Measurements from ENCODE around the gene PPP4R4. TPM values are rescaled to one million over a fixed set of nuclear protein-coding genes. Genes with fewer than 3 reads are reported as not detected.

PPP4R4 gene
- total and polyA plus RNA-seq, 10 donors = 0.05 to 0.94 (median 0.13) TPM; not detected in 3

- H3K27me3 ChIP-seq (replicated peaks in 1 of 7) = peaks cover 0 to 72% (median 50%) of the 10 kb centered on the region in 7 donors
- peaks cover 9 to 38% (median 28%) of the 10 kb centered on the region in 6 donors for H3K4me1 ChIP-seq
- no peak for DNase-seq
- TF ChIP-seq POLR2AphosphoS5 (IDR thresholded peaks at IDR 0.05) (no peak), CTCF (IDR thresholded peaks at IDR 0.05 in 8 of 11, conservative IDR thresholded peaks at IDR 0.05 in 3 of 11) (no peak), POLR2A (IDR thresholded peaks at IDR 0.05) (no peak)
- intact Hi-C loops (cut with DNase I; ENCODE audit: low total_unique reads) = loop anchor here (5.0 kb wide), 1 partner anchor 141 kb away; no protein-coding TSS in a partner anchor
- H3K27ac ChIP-seq = no peak overlapping the region
- H3K9me3 ChIP-seq = no peaks in the 10 kb centered on the region
- H3K36me3 ChIP-seq = no peaks in the 10 kb centered on the region
- WGBS, 5 donors = 71 to 96% (median 87%) methylated on average over 1 of the region's 1 CpG
- no peak overlapping the region for H3K4me3 ChIP-seq
Observed at GRCh38 chr14:94177806-94178205, 3.7 kb downstream of the PPP4R4 start.

DNA sequence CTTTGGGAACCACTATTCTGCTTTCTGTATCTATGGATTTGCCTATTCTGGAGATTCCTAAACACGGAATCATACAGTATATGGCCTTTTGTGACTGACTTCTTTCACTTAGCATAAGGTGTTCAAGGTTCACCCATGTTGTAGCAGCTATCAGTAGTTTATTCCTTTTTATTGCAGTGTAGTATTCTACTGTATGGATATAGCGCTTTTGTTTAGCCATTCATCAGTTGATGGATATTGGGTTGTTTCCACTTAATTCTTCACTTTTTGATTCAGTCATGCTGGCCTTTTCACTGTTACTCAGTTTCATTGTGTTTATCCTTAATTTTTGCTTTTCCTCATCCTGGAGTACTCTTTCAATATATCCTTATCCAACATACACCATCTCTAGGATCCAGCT is 5.1 kb downstream of the PPP4R4 start:
- intact Hi-C loops (cut with DNase I; ENCODE audit: low total_unique reads) = loop anchor here (5.0 kb wide), 1 partner anchor 142 kb away; no protein-coding TSS in a partner anchor
- 86 to 92% (median 89%) methylated on average over 2 of the region's 2 CpGs for WGBS, 5 donors
- Histone ChIP-seq H3K27ac (no peak overlapping the region), H3K36me3 (no peaks in the 10 kb centered on the region), H3K4me1 (peaks cover 9 to 29% (median 22%) of the 10 kb centered on the region in 6 donors), H3K4me3 (no peak overlapping the region), H3K27me3 (replicated peaks in 1 of 7) (peaks cover 0 to 62% (median 49%) of the 10 kb centered on the region in 7 donors), H3K9me3 (no peaks in the 10 kb centered on the region)
- TF ChIP-seq CTCF (IDR thresholded peaks at IDR 0.05 in 8 of 11, conservative IDR thresholded peaks at IDR 0.05 in 3 of 11) = no peak
- no peak for TF ChIP-seq POLR2A (IDR thresholded peaks at IDR 0.05)
- TF ChIP-seq POLR2AphosphoS5 (IDR thresholded peaks at IDR 0.05) = no peak
- no peak for DNase-seq

DNA sequence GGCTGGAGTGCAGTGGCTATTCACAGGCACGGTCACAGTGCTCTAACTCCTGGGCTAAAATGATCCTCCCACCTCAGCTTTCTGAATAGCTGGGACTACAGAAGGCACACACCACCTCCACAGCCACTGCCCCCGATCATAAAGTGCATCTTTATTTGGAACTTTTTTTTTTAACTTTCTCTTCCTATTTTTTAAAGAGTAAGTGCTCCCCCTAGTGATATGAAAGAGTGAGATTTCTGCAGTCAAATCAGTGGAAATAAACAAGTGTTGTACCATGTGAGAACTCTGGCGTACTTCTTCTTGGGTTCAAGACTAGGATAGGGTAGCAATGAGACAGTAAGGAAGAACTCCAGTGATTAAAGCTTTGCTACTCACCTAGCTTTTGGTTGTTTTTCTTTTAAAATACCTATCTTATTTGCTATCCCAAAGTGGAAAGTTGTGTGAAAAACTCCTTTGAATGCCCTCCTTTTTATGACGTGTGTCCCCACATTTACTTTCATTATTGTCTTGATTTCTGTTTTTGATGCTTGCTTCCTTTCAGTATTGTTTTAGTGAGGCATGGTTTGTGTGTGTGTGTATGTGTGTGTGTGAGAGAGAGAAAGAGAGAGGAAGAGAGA is 6.6 kb downstream of the PPP4R4 start:
- intact Hi-C loops (cut with DNase I; ENCODE audit: low total_unique reads) = no loop called here
- DNase-seq = no peak
- no peaks in the 10 kb centered on the region for H3K36me3 ChIP-seq
- H3K9me3 ChIP-seq = no peaks in the 10 kb centered on the region
- TF ChIP-seq CTCF (IDR thresholded peaks at IDR 0.05 in 8 of 11, conservative IDR thresholded peaks at IDR 0.05 in 3 of 11) = peak; percentile 33 to 75 (median 64)
- TF ChIP-seq POLR2AphosphoS5 (IDR thresholded peaks at IDR 0.05) = no peak
- TF ChIP-seq POLR2A (IDR thresholded peaks at IDR 0.05) = no peak
- 2 to 13% (median 5%) methylated on average over 4 of the region's 4 CpGs for WGBS, 5 donors
- H3K27me3 ChIP-seq (replicated peaks in 1 of 7) = peaks cover 0 to 47% (median 37%) of the 10 kb centered on the region in 7 donors
- peak overlapping the region in 2 of 8 donors; percentile 58 to 59 for H3K27ac ChIP-seq
- peaks cover 0 to 14% (median 7%) of the 10 kb centered on the region in 6 donors for H3K4me1 ChIP-seq
- H3K4me3 ChIP-seq = peak overlapping the region in 3 of 8 donors; percentile 6 to 52 (median 9)

DNA sequence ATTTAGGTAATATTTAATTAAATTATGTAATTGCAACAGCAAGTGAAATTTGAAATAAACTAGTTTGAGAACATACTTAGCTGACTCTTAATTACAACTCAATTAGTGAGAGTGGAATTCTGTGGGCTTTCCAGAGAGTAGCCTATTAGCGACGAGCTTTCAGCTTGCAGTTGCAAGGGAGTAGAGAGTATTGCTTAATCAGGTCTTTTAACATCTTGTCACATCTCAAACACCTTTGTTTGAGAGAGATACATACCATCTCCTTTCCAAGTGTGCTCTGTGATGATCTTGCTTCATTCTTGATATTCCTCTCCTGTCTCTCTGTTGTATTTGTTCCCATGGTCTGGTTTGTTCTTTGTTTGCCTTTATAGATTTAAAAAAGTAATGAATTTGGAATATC is 7.7 kb downstream of the PPP4R4 start:
- intact Hi-C loops (cut with DNase I; ENCODE audit: low total_unique reads) = no loop called here
- no peak for TF ChIP-seq POLR2A (IDR thresholded peaks at IDR 0.05)
- no peak for TF ChIP-seq CTCF (IDR thresholded peaks at IDR 0.05 in 8 of 11, conservative IDR thresholded peaks at IDR 0.05 in 3 of 11)
- no peak for TF ChIP-seq POLR2AphosphoS5 (IDR thresholded peaks at IDR 0.05)

More for the DNA sequence above, 7.7 kb downstream of the PPP4R4 start:
- DNase-seq = no peak
- 52 to 86% (median 77%) methylated on average over 2 of the region's 2 CpGs for WGBS, 5 donors
- Histone ChIP-seq H3K27ac (no peak overlapping the region), H3K4me3 (no peak overlapping the region), H3K27me3 (replicated peaks in 1 of 7) (peaks cover 0 to 37% (median 29%) of the 10 kb centered on the region in 7 donors), H3K36me3 (no peaks in the 10 kb centered on the region), H3K4me1 (peaks cover 0 to 11% (median 7%) of the 10 kb centered on the region in 6 donors), H3K9me3 (no peaks in the 10 kb centered on the region)

All from spleen (tissue), 11 donors.